Stimulated activated CD4-positive, alpha-beta T cell treated with anti-CD3 and anti-CD28 coated beads, Interleukin-1b, Interleukin-23, amount 100 ng/mL, for 4 hours (primary cell): Measurements from ENCODE around the gene CFAP77.

Experiments used
- DNase-seq, 2 donors: peaks; one replicate each; pipeline ENCODE4 v3.0.0-alpha.2; 2020; ENCODE audit warnings: low read depth in 2 of 2

CFAP77 gene

GRCh38 chr9:132595319-132595718 is 185.3 kb downstream of the CFAP77 start:
- DNase-seq = no peak

GRCh38 chr9:132596200-132596599 is 186.2 kb downstream of the CFAP77 start:
- no peak for DNase-seq

- DNase-seq = no peak
These were observed 187.2 kb downstream of the CFAP77 start for GRCh38 chr9:132597073-132597775.

GRCh38 chr9:132600326-132600984 is 190.4 kb downstream of the CFAP77 start:
- no peak for DNase-seq

GRCh38 chr9:132602207-132602606 is 192.2 kb downstream of the CFAP77 start:
- DNase-seq = no peak

- DNase-seq = no peak
These were observed 195.4 kb downstream of the CFAP77 start for GRCh38 chr9:132605387-132605786.

- no peak for DNase-seq
These were observed 196.1 kb downstream of the CFAP77 start for GRCh38 chr9:132606066-132606465.

- no peak for DNase-seq
These were observed 199.2 kb downstream of the CFAP77 start for GRCh38 chr9:132609184-132609583.

- no peak for DNase-seq
These were observed 199.8 kb downstream of the CFAP77 start for GRCh38 chr9:132609829-132610228.

GRCh38 chr9:132610661-132611060 is 200.7 kb downstream of the CFAP77 start:
- DNase-seq = no peak

GRCh38 chr9:132614324-132614723 is 204.3 kb downstream of the CFAP77 start:
- DNase-seq = no peak

- DNase-seq = no peak
These were observed 205.8 kb downstream of the CFAP77 start for GRCh38 chr9:132615774-132616173.

- DNase-seq = no peak
These were observed 206.7 kb downstream of the CFAP77 start for GRCh38 chr9:132616725-132617124.

- DNase-seq = no peak
These were observed 212.1 kb downstream of the CFAP77 start for GRCh38 chr9:132622159-132622558.
